K562 (cell line): ENCODE results near the gene MTHFR. TPM values are rescaled to one million over a fixed set of nuclear protein-coding genes. Genes with fewer than 3 reads are reported as not detected.
A peak's percentile ranks its signal among the peaks of the same experiment; 100 is the strongest.

Experiments
- HMG20B ChIP-seq: fragments of 250-450 bp; sonication (Bioruptor Pico); IDR thresholded peaks from 2 replicates; pipeline ENCODE4 v1.5.0; 2021; ENCODE audit warnings: mild to moderate bottlenecking
- KLF13 ChIP-seq: fragments of 450-650 bp; IDR thresholded peaks from 2 replicates; pipeline ENCODE4 v1.6.1; 2016; ENCODE audit warnings: missing genetic modification characterization, low read depth, mild to moderate bottlenecking, missing compliant biosample characterization, moderate library complexity, borderline replicate concordance
- POLR2B ChIP-seq: fragments of 450-650 bp; IDR thresholded peaks from 2 replicates; pipeline ENCODE4 v1.6.1; 2018; ENCODE audit warnings: low read depth; ENCODE audit not compliant: partially characterized antibody
- RREB1 ChIP-seq: fragments of 250-450 bp; sonication (Bioruptor Pico); IDR thresholded peaks from 2 replicates; pipeline ENCODE4 v1.4.0; 2020
- SMARCE1 ChIP-seq: fragments of 450-650 bp; IDR thresholded peaks from 2 replicates; pipeline ENCODE4 v1.7.1; 2016; ENCODE audit warnings: mild to moderate bottlenecking
- YY1 ChIP-seq, 3 experiments: IDR thresholded peaks; 2 replicates each; pipeline ENCODE4 v1.6.1; 2011; ENCODE audit warnings: low read length in 2 of 3, mild to moderate bottlenecking in 2 of 3, moderate library complexity in 2 of 3, borderline replicate concordance in 1 of 3, control low read depth in 1 of 3, low read depth in 1 of 3; ENCODE audit not compliant: insufficient read depth in 3 of 3, insufficient replicate concordance in 2 of 3, control insufficient read depth in 1 of 3, insufficient read length in 1 of 3; ENCODE audit errors: extremely low read depth in 1 of 3
- polyA plus RNA-seq, 8 experiments: library from polyadenylated mRNA; depleted of rRNA in 4 of 8; stranded (reverse) in 5 of 8; unstranded in 3 of 8; fragments of >200 nt; fragmentation: Nextera tagmentation in 2 of 8; fragmentation: Illumina TruSeq in 1 of 8; extraction: Ambion mirVana in 2 of 8; extraction: Trizol in 1 of 8; gene quantifications; 2 replicates each; pipeline versions ENCODE4 v1.2.1 to v1.2.3, GENCODE V29; 2011 to 2014; ENCODE audit warnings: inconsistent platforms in 1 of 8, missing spikeins in 1 of 8
- total RNA-seq, 7 experiments: library from RNA; depleted of rRNA in 6 of 7; stranded (reverse); fragments of >200 nt in 6 of 7; fragmentation: Illumina TruSeq in 2 of 7; extraction: Trizol in 2 of 7; gene quantifications; 2 replicates each; pipeline versions ENCODE4 v1.2.1 to v1.2.3, GENCODE V29; 2011 to 2021; ENCODE audit warnings: low replicate concordance in 1 of 7
- TF ChIP-seq, protein P1 (sequence below): fragments of 450-650 bp; conservative IDR thresholded peaks from 2 replicates; pipeline ENCODE4 v1.6.1; 2016; ENCODE audit warnings: missing genetic modification characterization, low read depth, mild to moderate bottlenecking, missing compliant biosample characterization, moderate library complexity
- TF ChIP-seq, protein P2 (sequence below), 2 experiments: fragments of 450-650 bp in 1 of 2; sonication (generic) in 1 of 2; formaldehyde crosslinking in 1 of 2; IDR thresholded peaks; 2 replicates each; pipeline versions ENCODE4 v1.7.1 to v1.9.0; 2016 to 2022; ENCODE audit warnings: inconsistent platforms in 1 of 2, mild to moderate bottlenecking in 1 of 2, missing genetic modification reagents in 1 of 2

MTHFR gene
- total and polyA plus RNA-seq, 9 of the 15 experiments (the other 6 are each of a cell fraction or from before 2014, with no cell fraction given), result 5.0 to 104 (median 62.6) TPM

GRCh38 chr1:11838349-11839272 lies 32.8 kb upstream of the MTHFR start (continued):
- TF ChIP-seq, protein P1, sequence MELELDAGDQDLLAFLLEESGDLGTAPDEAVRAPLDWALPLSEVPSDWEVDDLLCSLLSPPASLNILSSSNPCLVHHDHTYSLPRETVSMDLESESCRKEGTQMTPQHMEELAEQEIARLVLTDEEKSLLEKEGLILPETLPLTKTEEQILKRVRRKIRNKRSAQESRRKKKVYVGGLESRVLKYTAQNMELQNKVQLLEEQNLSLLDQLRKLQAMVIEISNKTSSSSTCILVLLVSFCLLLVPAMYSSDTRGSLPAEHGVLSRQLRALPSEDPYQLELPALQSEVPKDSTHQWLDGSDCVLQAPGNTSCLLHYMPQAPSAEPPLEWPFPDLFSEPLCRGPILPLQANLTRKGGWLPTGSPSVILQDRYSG (tag), result no peak
- TF ChIP-seq POLR2B (peak; percentile 33), KLF13 (tag) (no peak), RREB1 (CRISPR knock-in tag) (0 out of 2 replicates have a peak, but pooled peaks have one; percentile 26), YY1 (IDR thresholded peaks at IDR 0.05; ENCODE audit: borderline replicate concordance in 1 of 3, control insufficient read depth in 1 of 3, extremely low read depth in 1 of 3, insufficient read depth in 3 of 3, insufficient read length in 1 of 3, insufficient replicate concordance in 2 of 3, low read depth in 1 of 3, low read length in 2 of 3) (peak in 1 of 3 experiments; percentile 22), SMARCE1 (no peak), HMG20B (CRISPR knock-in tag) (no peak)
- TF ChIP-seq, protein P2, sequence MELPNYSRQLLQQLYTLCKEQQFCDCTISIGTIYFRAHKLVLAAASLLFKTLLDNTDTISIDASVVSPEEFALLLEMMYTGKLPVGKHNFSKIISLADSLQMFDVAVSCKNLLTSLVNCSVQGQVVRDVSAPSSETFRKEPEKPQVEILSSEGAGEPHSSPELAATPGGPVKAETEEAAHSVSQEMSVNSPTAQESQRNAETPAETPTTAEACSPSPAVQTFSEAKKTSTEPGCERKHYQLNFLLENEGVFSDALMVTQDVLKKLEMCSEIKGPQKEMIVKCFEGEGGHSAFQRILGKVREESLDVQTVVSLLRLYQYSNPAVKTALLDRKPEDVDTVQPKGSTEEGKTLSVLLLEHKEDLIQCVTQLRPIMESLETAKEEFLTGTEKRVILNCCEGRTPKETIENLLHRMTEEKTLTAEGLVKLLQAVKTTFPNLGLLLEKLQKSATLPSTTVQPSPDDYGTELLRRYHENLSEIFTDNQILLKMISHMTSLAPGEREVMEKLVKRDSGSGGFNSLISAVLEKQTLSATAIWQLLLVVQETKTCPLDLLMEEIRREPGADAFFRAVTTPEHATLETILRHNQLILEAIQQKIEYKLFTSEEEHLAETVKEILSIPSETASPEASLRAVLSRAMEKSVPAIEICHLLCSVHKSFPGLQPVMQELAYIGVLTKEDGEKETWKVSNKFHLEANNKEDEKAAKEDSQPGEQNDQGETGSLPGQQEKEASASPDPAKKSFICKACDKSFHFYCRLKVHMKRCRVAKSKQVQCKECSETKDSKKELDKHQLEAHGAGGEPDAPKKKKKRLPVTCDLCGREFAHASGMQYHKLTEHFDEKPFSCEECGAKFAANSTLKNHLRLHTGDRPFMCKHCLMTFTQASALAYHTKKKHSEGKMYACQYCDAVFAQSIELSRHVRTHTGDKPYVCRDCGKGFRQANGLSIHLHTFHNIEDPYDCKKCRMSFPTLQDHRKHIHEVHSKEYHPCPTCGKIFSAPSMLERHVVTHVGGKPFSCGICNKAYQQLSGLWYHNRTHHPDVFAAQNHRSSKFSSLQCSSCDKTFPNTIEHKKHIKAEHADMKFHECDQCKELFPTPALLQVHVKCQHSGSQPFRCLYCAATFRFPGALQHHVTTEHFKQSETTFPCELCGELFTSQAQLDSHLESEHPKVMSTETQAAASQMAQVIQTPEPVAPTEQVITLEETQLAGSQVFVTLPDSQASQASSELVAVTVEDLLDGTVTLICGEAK (IDR thresholded peaks at IDR 0.05), result no peak
- TF ChIP-seq, protein P2 (CRISPR knock-in tag; IDR thresholded peaks at IDR 0.05), result no peak
